ENCODE measurements around the gene CADM1.

- TF ChIP-seq, protein P1, sequence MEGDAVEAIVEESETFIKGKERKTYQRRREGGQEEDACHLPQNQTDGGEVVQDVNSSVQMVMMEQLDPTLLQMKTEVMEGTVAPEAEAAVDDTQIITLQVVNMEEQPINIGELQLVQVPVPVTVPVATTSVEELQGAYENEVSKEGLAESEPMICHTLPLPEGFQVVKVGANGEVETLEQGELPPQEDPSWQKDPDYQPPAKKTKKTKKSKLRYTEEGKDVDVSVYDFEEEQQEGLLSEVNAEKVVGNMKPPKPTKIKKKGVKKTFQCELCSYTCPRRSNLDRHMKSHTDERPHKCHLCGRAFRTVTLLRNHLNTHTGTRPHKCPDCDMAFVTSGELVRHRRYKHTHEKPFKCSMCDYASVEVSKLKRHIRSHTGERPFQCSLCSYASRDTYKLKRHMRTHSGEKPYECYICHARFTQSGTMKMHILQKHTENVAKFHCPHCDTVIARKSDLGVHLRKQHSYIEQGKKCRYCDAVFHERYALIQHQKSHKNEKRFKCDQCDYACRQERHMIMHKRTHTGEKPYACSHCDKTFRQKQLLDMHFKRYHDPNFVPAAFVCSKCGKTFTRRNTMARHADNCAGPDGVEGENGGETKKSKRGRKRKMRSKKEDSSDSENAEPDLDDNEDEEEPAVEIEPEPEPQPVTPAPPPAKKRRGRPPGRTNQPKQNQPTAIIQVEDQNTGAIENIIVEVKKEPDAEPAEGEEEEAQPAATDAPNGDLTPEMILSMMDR (IDR thresholded peaks at IDR 0.05): no peak
- TF ChIP-seq POLR2AphosphoS5 (IDR thresholded peaks at IDR 0.05): no peak
- no peak for TF ChIP-seq POLR2A (IDR thresholded peaks at IDR 0.05)
These were observed 339.4 kb downstream of the CADM1 start for GRCh38 chr11:115164774-115165173.

Measured in prostate gland (tissue), 2 donors.